GM23248 (cell line): ENCODE measurements around the gene CREB5. TPM values are rescaled to one million over a fixed set of nuclear protein-coding genes. Genes with fewer than 3 reads are reported as not detected.

Source experiments
- DNase-seq: peaks from one replicate; pipeline ENCODE4 v3.0.0-alpha.2; 2015
- H2AFZ ChIP-seq: fragments of 200-600 bp; sonication (generic); 2 replicates; pipeline ENCODE4 v1.6.1; 2016; ENCODE audit warnings: antibody characterized with exemption
- H3F3A ChIP-seq: fragments of 200-600 bp; sonication (generic); 2 replicates; pipeline ENCODE4 v1.6.1; 2016; ENCODE audit warnings: mild to moderate bottlenecking, antibody characterized with exemption, mixed run types; ENCODE audit not compliant: insufficient read depth
- H3K27ac ChIP-seq: fragments of 200-600 bp; sonication (generic); 2 replicates; pipeline ENCODE4 v1.5.1; 2016; ENCODE audit warnings: mild to moderate bottlenecking
- H3K27me3 ChIP-seq: fragments of 200-600 bp; sonication (generic); replicated peaks from 2 replicates; pipeline ENCODE4 v1.6.1; 2016; ENCODE audit warnings: mild to moderate bottlenecking; ENCODE audit not compliant: insufficient read depth
- H3K36me3 ChIP-seq: fragments of 200-600 bp; sonication (generic); 2 replicates; pipeline ENCODE4 v1.6.1; 2016; ENCODE audit warnings: low read depth, mild to moderate bottlenecking
- H3K4me1 ChIP-seq: fragments of 200-600 bp; sonication (generic); 2 replicates; pipeline ENCODE4 v1.6.1; 2016; ENCODE audit warnings: mild to moderate bottlenecking; ENCODE audit not compliant: insufficient read depth
- H3K4me2 ChIP-seq: fragments of 200-600 bp; sonication (generic); one replicate; pipeline ENCODE4 v1.6.1; 2016; ENCODE audit warnings: mild to moderate bottlenecking; ENCODE audit not compliant: unreplicated experiment
- H3K4me3 ChIP-seq: fragments of 200-600 bp; sonication (generic); 2 replicates; pipeline ENCODE4 v1.5.1; 2016; ENCODE audit warnings: mild to moderate bottlenecking
- H3K79me2 ChIP-seq: fragments of 200-600 bp; sonication (generic); 2 replicates; pipeline ENCODE4 v1.6.1; 2016; ENCODE audit warnings: mild to moderate bottlenecking; ENCODE audit not compliant: insufficient read depth
- H3K9ac ChIP-seq: fragments of 200-600 bp; sonication (generic); 2 replicates; pipeline ENCODE4 v1.6.1; 2016; ENCODE audit warnings: mild to moderate bottlenecking
- H3K9me2 ChIP-seq: fragments of 200-600 bp; sonication (generic); 2 replicates; pipeline ENCODE4 v1.6.1; 2016; ENCODE audit warnings: mixed run types, mild to moderate bottlenecking, moderate library complexity; ENCODE audit not compliant: insufficient read depth
- H3K9me3 ChIP-seq: fragments of 200-600 bp; sonication (generic); one replicate; pipeline ENCODE4 v1.6.1; 2017; ENCODE audit warnings: low read depth
- H4K20me1 ChIP-seq: fragments of 200-600 bp; sonication (generic); 2 replicates; pipeline ENCODE4 v1.6.0; 2016; ENCODE audit not compliant: insufficient read depth
- EZH2 ChIP-seq: fragments of 200-600 bp; sonication (generic); IDR thresholded peaks from 2 replicates; pipeline ENCODE4 v1.6.1; 2018; ENCODE audit warnings: antibody characterized with exemption, mild to moderate bottlenecking; ENCODE audit not compliant: insufficient read depth, poor library complexity, severe bottlenecking
- EZH2phosphoT487 ChIP-seq: fragments of 200-600 bp; sonication (generic); IDR thresholded peaks from 2 replicates; pipeline ENCODE4 v1.6.1; 2018; ENCODE audit warnings: antibody characterized with exemption, moderate library complexity, mild to moderate bottlenecking, low read depth; ENCODE audit not compliant: insufficient read depth
- WGBS, 2 experiments: methylation state at CpG; one replicate each; pipeline ENCODE4 v1.1.6; 2015 to 2017; ENCODE audit warnings: low lambda C conversion rate in 2 of 2, low coverage in 1 of 2; ENCODE audit errors: missing lambda C conversion rate in 2 of 2; 5-methylcytosine and 5-hydroxymethylcytosine counted together
- in situ Hi-C: fragments of 300-500 bp; cut with MboI; formaldehyde crosslinking; loops from 2 replicates; pipeline ENCODE4 v1.15.0; 2020
- polyA plus RNA-seq: library from polyadenylated mRNA; unstranded; fragments of >200 nt; fragmentation: Nextera tagmentation; extraction: Ambion mirVana; gene quantifications from 2 replicates; pipeline ENCODE4 v1.2.1, GENCODE V29; 2016
- total RNA-seq: library from RNA; depleted of rRNA; stranded (reverse); fragments of >200 nt; shearing (Covaris generic); gene quantifications from 2 replicates; pipeline ENCODE4 v1.2.3, GENCODE V29; 2014

CREB5 gene
- total and polyA plus RNA-seq, 2 experiments from 2014 or later = 13.6 to 19.2 TPM

GRCh38 chr7:28684650-28685241 is 272.4 kb downstream of the CREB5 start:
- H3K4me3 ChIP-seq = no peak overlapping the region
- H3K9me2 ChIP-seq = no peaks in the 10 kb centered on the region
- peaks cover 27% of the 10 kb centered on the region for H3K79me2 ChIP-seq
- TF ChIP-seq EZH2phosphoT487 (no peak), EZH2 (no peak)
- no peaks in the 10 kb centered on the region for H3K9me3 ChIP-seq
- no peaks in the 10 kb centered on the region for H4K20me1 ChIP-seq
- H3K27ac ChIP-seq = no peak overlapping the region
- H3K36me3 ChIP-seq = no peaks in the 10 kb centered on the region
- H3F3A ChIP-seq = peaks cover 24% of the 10 kb centered on the region
- no peak for DNase-seq
- H3K27me3 ChIP-seq = no peaks in the 10 kb centered on the region
- H3K4me2 ChIP-seq = no peak overlapping the region
- WGBS, 2 experiments = 59 to 64% methylated on average over 5 of the region's 5 CpGs
- H3K4me1 ChIP-seq = peaks cover 28% of the 10 kb centered on the region
- H2AFZ ChIP-seq = 0 out of 2 replicates have a peak overlapping the region, but pooled peaks have one; percentile 29
- peak overlapping the region; percentile 96 for H3K9ac ChIP-seq
- in situ Hi-C loops = no loop called here

GRCh38 chr7:28685242-28685643 is 272.9 kb downstream of the CREB5 start:
- H3K4me2 ChIP-seq = peak overlapping the region; percentile 45
- no peaks in the 10 kb centered on the region for H3K9me2 ChIP-seq
- H3K4me1 ChIP-seq = peaks cover 28% of the 10 kb centered on the region
- H3K9me3 ChIP-seq = no peaks in the 10 kb centered on the region
- no peaks in the 10 kb centered on the region for H3K36me3 ChIP-seq
- peaks cover 32% of the 10 kb centered on the region for H3K79me2 ChIP-seq
- TF ChIP-seq EZH2phosphoT487 (no peak), EZH2 (no peak)
- H3K9ac ChIP-seq = peak overlapping the region; percentile 96
- in situ Hi-C loops = no loop called here
- WGBS, 2 experiments = 30 to 32% methylated on average over 7 of the region's 7 CpGs
- peak overlapping the region; percentile 93 for H3K27ac ChIP-seq
- no peaks in the 10 kb centered on the region for H3K27me3 ChIP-seq
- DNase-seq = no peak
- peak overlapping the region; percentile 94 for H3K4me3 ChIP-seq
- peak overlapping the region; percentile 29; the same call in 1 of the 2 replicates for H2AFZ ChIP-seq
- H4K20me1 ChIP-seq = no peaks in the 10 kb centered on the region
- peaks cover 24% of the 10 kb centered on the region for H3F3A ChIP-seq

- WGBS, 2 experiments = 1 to 2% methylated on average over 14 to 15 of the region's 15 CpGs
- Histone ChIP-seq H3K9me3 (no peaks in the 10 kb centered on the region), H3K4me3 (peak overlapping the region; percentile 94), H3K4me2 (peak overlapping the region; percentile 99), H3F3A (peaks cover 24% of the 10 kb centered on the region), H3K9ac (peak overlapping the region; percentile 96), H3K4me1 (peaks cover 28% of the 10 kb centered on the region), H3K79me2 (peaks cover 38% of the 10 kb centered on the region), H3K36me3 (no peaks in the 10 kb centered on the region), H4K20me1 (no peaks in the 10 kb centered on the region), H3K27ac (peak overlapping the region; percentile 93), H3K27me3 (no peaks in the 10 kb centered on the region), H3K9me2 (no peaks in the 10 kb centered on the region), H2AFZ (peak overlapping the region; percentile 72)
- peak; percentile 96 for DNase-seq
- in situ Hi-C loops = no loop called here
- TF ChIP-seq EZH2 (no peak), EZH2phosphoT487 (no peak)
These were observed 273.5 kb downstream of the CREB5 start for GRCh38 chr7:28685644-28686417.

GRCh38 chr7:28686418-28686800 is 274.1 kb downstream of the CREB5 start:
- in situ Hi-C loops = no loop called here
- 1 to 2% methylated on average over 12 of the region's 12 CpGs for WGBS, 2 experiments

More at GRCh38 chr7:28686418-28686800, 274.1 kb downstream of the CREB5 start:
- no peaks in the 10 kb centered on the region for H3K36me3 ChIP-seq
- no peaks in the 10 kb centered on the region for H3K9me3 ChIP-seq
- H3K79me2 ChIP-seq = peaks cover 43% of the 10 kb centered on the region
- peak; percentile 86 for DNase-seq
- H3K27ac ChIP-seq = peak overlapping the region; percentile 93
- H2AFZ ChIP-seq = peak overlapping the region; percentile 72
- H3K4me3 ChIP-seq = peak overlapping the region; percentile 94
- TF ChIP-seq EZH2 (no peak), EZH2phosphoT487 (no peak)
- H3K27me3 ChIP-seq = no peaks in the 10 kb centered on the region
- H3K9ac ChIP-seq = peak overlapping the region; percentile 96
- H3K9me2 ChIP-seq = no peaks in the 10 kb centered on the region
- H3K4me2 ChIP-seq = peak overlapping the region; percentile 99
- H4K20me1 ChIP-seq = no peaks in the 10 kb centered on the region
- H3K4me1 ChIP-seq = peaks cover 28% of the 10 kb centered on the region
- peaks cover 24% of the 10 kb centered on the region for H3F3A ChIP-seq
